ENCODE measurements around the gene KIF3A.

DNA sequence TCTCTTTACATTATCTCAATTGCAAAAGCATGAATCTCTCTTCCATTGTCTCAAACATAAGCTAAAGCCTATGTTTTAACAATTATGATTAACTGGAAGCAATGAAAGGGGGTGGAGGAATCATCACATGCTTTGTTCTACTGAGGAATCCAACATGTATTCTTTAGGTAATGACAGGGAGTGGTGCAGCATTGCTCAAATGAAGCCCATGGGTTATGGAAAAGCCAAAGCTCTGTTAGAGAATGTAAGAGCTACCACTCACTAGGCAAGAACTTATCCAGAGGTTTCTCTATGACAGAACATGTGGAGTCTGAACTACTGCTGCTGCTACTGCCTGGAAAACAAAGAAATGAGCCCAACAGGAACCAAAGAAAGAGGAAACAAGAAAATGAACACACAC is 28.7 kb downstream of the KIF3A start:
- TF ChIP-seq, protein P1, sequence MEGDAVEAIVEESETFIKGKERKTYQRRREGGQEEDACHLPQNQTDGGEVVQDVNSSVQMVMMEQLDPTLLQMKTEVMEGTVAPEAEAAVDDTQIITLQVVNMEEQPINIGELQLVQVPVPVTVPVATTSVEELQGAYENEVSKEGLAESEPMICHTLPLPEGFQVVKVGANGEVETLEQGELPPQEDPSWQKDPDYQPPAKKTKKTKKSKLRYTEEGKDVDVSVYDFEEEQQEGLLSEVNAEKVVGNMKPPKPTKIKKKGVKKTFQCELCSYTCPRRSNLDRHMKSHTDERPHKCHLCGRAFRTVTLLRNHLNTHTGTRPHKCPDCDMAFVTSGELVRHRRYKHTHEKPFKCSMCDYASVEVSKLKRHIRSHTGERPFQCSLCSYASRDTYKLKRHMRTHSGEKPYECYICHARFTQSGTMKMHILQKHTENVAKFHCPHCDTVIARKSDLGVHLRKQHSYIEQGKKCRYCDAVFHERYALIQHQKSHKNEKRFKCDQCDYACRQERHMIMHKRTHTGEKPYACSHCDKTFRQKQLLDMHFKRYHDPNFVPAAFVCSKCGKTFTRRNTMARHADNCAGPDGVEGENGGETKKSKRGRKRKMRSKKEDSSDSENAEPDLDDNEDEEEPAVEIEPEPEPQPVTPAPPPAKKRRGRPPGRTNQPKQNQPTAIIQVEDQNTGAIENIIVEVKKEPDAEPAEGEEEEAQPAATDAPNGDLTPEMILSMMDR (IDR thresholded peaks at IDR 0.05), result no peak
- TF ChIP-seq ELF1 (IDR thresholded peaks at IDR 0.05), result no peak
- TF ChIP-seq USF2 (IDR thresholded peaks at IDR 0.05; ENCODE audit: borderline replicate concordance, low read depth, low read length), result no peak
- TF ChIP-seq MXI1 (IDR thresholded peaks at IDR 0.05; ENCODE audit: low read depth, low read length), result no peak
- TF ChIP-seq EZH2phosphoT487 (IDR thresholded peaks at IDR 0.05; ENCODE audit: borderline replicate concordance, low read depth), result no peak
- no peak for TF ChIP-seq NFIC (IDR thresholded peaks at IDR 0.05; ENCODE audit: borderline replicate concordance)
- no peak for TF ChIP-seq POLR2AphosphoS5 (IDR thresholded peaks at IDR 0.05; ENCODE audit: low read depth, low read length)
- TF ChIP-seq MAX (IDR thresholded peaks at IDR 0.05; ENCODE audit: low read depth), result no peak
- no peak for TF ChIP-seq NRF1 (IDR thresholded peaks at IDR 0.05; ENCODE audit: low read depth, low read length)
- no peak for TF ChIP-seq EP300 (IDR thresholded peaks at IDR 0.05; ENCODE audit: borderline replicate concordance in 1 of 2, low read depth in 1 of 2, low read length in 1 of 2)
- no peak for TF ChIP-seq JUND (IDR thresholded peaks at IDR 0.05)
- TF ChIP-seq TAF1 (IDR thresholded peaks at IDR 0.05; ENCODE audit: borderline replicate concordance, low read depth, low read length), result no peak
- TF ChIP-seq TCF12 (IDR thresholded peaks at IDR 0.05), result no peak
- no peak for TF ChIP-seq GABPA (IDR thresholded peaks at IDR 0.05; ENCODE audit: low read depth)

Data from SK-N-SH (cell line).